Measurements from ENCODE around the gene AP3M1. TPM values are rescaled to one million over a fixed set of nuclear protein-coding genes. Genes with fewer than 3 reads are reported as not detected.
A peak's percentile ranks its signal among the peaks of the same experiment; 100 is the strongest.

Gene AP3M1
- total RNA-seq, 1 donor from 2014 or later = 48.0 TPM

DNA sequence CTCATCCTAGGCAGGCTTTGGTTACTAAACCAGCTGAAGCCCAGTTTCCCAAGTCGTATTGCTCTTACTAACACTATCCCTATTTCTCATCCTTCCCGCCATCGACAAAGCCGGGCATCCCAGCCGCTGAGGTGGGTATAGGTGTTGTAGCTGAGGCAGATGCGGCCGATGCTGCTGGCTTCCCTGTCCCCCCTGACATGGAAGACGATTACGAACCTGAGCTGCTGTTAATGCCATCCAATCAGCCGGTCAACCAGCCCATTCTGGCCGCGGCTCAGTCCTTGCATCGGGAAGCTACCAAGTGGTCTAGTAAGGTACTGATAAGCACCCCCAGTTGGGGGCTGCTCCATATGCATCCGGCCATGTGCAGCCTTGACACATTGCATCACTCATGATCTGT lies 38.8 kb downstream of the AP3M1 start:
- TF ChIP-seq, protein P1, sequence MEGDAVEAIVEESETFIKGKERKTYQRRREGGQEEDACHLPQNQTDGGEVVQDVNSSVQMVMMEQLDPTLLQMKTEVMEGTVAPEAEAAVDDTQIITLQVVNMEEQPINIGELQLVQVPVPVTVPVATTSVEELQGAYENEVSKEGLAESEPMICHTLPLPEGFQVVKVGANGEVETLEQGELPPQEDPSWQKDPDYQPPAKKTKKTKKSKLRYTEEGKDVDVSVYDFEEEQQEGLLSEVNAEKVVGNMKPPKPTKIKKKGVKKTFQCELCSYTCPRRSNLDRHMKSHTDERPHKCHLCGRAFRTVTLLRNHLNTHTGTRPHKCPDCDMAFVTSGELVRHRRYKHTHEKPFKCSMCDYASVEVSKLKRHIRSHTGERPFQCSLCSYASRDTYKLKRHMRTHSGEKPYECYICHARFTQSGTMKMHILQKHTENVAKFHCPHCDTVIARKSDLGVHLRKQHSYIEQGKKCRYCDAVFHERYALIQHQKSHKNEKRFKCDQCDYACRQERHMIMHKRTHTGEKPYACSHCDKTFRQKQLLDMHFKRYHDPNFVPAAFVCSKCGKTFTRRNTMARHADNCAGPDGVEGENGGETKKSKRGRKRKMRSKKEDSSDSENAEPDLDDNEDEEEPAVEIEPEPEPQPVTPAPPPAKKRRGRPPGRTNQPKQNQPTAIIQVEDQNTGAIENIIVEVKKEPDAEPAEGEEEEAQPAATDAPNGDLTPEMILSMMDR (conservative IDR thresholded peaks at IDR 0.05) = no peak
- no peaks in the 10 kb centered on the region for H3K27me3 Mint-ChIP-seq
- peaks cover 12% of the 10 kb centered on the region for H3K4me1 Mint-ChIP-seq (ENCODE audit: unreplicated experiment)
- peaks cover 54% of the 10 kb centered on the region for H3K36me3 Mint-ChIP-seq
- H3K4me3 Mint-ChIP-seq = no peak overlapping the region
- H3K27ac Mint-ChIP-seq = no peak overlapping the region
- DNase-seq (ENCODE audit: extremely low spot score, unreplicated experiment) = no peak
- no peaks in the 10 kb centered on the region for H3K9me3 Mint-ChIP-seq

DNA sequence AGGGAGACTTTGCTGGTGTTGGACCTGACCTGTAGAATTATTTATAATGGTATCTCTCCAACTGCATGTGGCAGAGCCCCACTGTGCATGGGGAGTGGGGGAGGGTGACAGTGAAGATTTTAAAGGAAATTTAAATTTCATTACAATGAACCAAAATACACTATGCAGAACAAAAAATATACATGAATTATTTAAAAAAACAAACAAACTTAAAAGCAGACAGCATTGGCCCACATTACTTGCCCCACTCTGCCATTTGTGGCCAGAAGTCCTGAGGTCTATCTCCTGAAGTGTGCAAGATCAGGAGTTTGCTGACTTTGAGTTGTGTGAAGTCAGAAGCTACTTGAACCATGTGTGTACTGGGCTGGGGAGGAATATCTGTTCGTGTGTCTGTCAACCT lies 40.5 kb downstream of the AP3M1 start:
- no peak for DNase-seq (ENCODE audit: extremely low spot score, unreplicated experiment)
- TF ChIP-seq, protein P1 (conservative IDR thresholded peaks at IDR 0.05) = no peak
- H3K9me3 Mint-ChIP-seq = no peaks in the 10 kb centered on the region
- no peaks in the 10 kb centered on the region for H3K27me3 Mint-ChIP-seq
- H3K27ac Mint-ChIP-seq = no peak overlapping the region
- H3K36me3 Mint-ChIP-seq = peaks cover 57% of the 10 kb centered on the region
- no peak overlapping the region for H3K4me3 Mint-ChIP-seq
- H3K4me1 Mint-ChIP-seq (ENCODE audit: unreplicated experiment) = peaks cover 12% of the 10 kb centered on the region

DNA sequence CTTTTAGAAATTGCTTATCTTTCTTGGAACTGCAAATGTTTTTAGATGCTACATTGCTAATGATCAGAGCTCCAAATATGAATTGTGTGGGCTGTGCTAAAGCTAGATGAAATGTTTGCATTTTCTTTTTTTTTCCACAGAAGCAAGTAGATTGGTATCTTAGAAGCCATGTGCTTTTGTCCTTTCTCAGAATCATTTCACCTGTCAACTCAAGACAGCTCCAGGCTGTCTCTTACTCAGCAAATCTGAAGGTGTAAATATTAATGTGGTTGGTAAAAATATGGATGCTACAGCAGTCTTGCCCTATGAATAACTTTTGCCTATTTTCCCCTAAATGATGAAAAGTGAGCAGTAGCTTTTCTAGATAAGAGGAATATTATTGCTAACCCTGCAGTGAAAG lies 41.2 kb downstream of the AP3M1 start:
- TF ChIP-seq, protein P1 (conservative IDR thresholded peaks at IDR 0.05) = no peak
- Mint-ChIP-seq H3K4me1 (ENCODE audit: unreplicated experiment) (peaks cover 12% of the 10 kb centered on the region), H3K9me3 (no peaks in the 10 kb centered on the region), H3K27ac (no peak overlapping the region), H3K36me3 (peaks cover 60% of the 10 kb centered on the region), H3K27me3 (no peaks in the 10 kb centered on the region), H3K4me3 (no peak overlapping the region)
- no peak for DNase-seq (ENCODE audit: extremely low spot score, unreplicated experiment)

DNA sequence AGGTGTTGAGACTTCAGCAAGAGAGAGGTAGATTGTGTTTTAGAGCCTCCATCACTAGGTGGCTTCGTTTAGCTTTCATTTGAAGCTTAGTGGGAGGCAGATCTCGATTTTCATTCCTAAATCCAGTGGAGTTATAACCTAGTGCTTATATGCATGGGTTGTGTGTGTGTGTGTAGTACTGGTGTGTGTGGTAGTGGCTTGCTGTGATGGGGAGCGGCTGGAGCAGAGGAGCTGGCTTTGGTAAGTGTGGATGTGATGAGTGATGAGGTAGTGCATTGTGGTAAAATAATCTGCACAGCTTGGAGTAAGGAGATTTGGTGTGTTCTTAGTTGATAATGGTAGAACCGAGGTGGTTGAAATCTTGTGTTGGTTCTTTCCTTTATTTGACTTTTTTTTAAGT lies 43.2 kb downstream of the AP3M1 start:
- Mint-ChIP-seq H3K36me3 (peaks cover 61% of the 10 kb centered on the region), H3K9me3 (no peaks in the 10 kb centered on the region), H3K27ac (peak overlapping the region; percentile 20), H3K4me3 (peak overlapping the region; percentile 33), H3K4me1 (ENCODE audit: unreplicated experiment) (peaks cover 12% of the 10 kb centered on the region), H3K27me3 (no peaks in the 10 kb centered on the region)
- DNase-seq (ENCODE audit: extremely low spot score, unreplicated experiment) = no peak
- TF ChIP-seq, protein P1 (conservative IDR thresholded peaks at IDR 0.05) = no peak

DNA sequence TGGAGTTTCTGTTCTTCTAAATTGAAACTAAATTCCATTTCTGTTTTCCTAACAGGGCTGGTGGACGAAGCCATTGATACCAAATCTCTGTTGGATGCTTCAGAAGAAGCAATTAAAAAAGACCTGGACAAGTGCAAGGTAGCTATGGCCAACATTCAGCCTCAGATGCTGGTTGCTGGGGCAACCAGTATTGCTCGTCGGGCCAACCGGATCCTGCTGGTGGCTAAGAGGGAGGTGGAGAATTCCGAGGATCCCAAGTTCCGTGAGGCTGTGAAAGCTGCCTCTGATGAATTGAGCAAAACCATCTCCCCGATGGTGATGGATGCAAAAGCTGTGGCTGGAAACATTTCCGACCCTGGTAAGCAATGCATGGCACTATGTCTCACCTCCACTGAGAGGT lies 45.6 kb downstream of the AP3M1 start:
- Mint-ChIP-seq H3K27ac (no peak overlapping the region), H3K4me1 (ENCODE audit: unreplicated experiment) (peaks cover 12% of the 10 kb centered on the region), H3K36me3 (peaks cover 41% of the 10 kb centered on the region), H3K4me3 (no peak overlapping the region), H3K9me3 (no peaks in the 10 kb centered on the region), H3K27me3 (no peaks in the 10 kb centered on the region)
- TF ChIP-seq, protein P1 (conservative IDR thresholded peaks at IDR 0.05) = no peak
- DNase-seq (ENCODE audit: extremely low spot score, unreplicated experiment) = no peak

DNA sequence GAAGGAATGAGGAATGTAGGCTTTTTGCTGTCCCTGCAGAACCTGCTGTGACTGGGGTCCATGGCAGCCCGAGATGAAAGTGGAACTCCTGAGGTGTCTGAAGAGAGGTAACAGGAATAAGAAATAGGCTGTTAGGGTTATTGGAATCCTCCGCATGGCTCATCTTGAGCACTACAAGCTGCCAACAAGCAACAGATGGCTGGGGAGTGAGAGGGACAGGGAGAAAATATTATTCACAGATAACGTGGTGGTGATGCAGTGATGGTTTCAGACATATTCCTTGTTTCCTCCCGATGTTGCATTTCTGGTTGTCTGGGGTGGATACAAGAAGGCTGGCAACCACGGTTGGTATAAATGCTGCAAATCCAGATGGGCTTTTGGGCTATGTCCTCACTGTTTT lies 46.1 kb downstream of the AP3M1 start:
- Mint-ChIP-seq H3K4me3 (no peak overlapping the region), H3K4me1 (ENCODE audit: unreplicated experiment) (peaks cover 9% of the 10 kb centered on the region), H3K9me3 (no peaks in the 10 kb centered on the region), H3K27ac (no peak overlapping the region), H3K27me3 (no peaks in the 10 kb centered on the region), H3K36me3 (peaks cover 38% of the 10 kb centered on the region)
- TF ChIP-seq, protein P1 (conservative IDR thresholded peaks at IDR 0.05) = no peak
- DNase-seq (ENCODE audit: extremely low spot score, unreplicated experiment) = no peak
